Kidney (tissue), 14 donors: ENCODE measurements around the gene CREBZF. TPM values are rescaled to one million over a fixed set of nuclear protein-coding genes. Genes with fewer than 3 reads are reported as not detected.

ENCODE experiments used
- DNase-seq, 5 donors: peaks; one replicate each; pipeline ENCODE4 v3.0.0-alpha.2; 2013 to 2020
- FAIRE-seq: peaks from 2 replicates; lab custom pipeline; 2012; peaks lifted over from hg19 to GRCh38; lab: Jason Lieb, UNC
- H3K27ac ChIP-seq, 2 donors: one replicate each; pipeline ENCODE4 v1.7.0; 2013; ENCODE audit warnings: low read depth in 2 of 2, low read length in 2 of 2, inconsistent platforms in 1 of 2
- H3K27me3 ChIP-seq: one replicate; pipeline ENCODE4 v1.7.1; 2013; ENCODE audit warnings: low read length, inconsistent platforms; ENCODE audit not compliant: control insufficient read depth, insufficient read depth
- H3K36me3 ChIP-seq, 3 donors: one replicate each; pipeline versions ENCODE4 v1.7.0 to v1.7.1; 2013; ENCODE audit warnings: low read length in 3 of 3, control low read depth in 1 of 3, inconsistent platforms in 1 of 3; ENCODE audit not compliant: insufficient read depth in 3 of 3, control insufficient read depth in 2 of 3
- H3K4me1 ChIP-seq, 3 donors: one replicate each; pipeline versions ENCODE4 v1.7.0 to v1.7.1; 2013; ENCODE audit warnings: low read length in 3 of 3, inconsistent platforms in 1 of 3, low read depth in 1 of 3; ENCODE audit not compliant: control insufficient read depth in 2 of 3, insufficient read depth in 2 of 3
- H3K4me3 ChIP-seq, 3 donors: one replicate each; pipeline versions ENCODE4 v1.7.0 to v1.8.1; 2013; ENCODE audit warnings: low read length in 3 of 3, control low read depth in 1 of 3, inconsistent platforms in 1 of 3
- H3K9ac ChIP-seq, 3 donors: one replicate each; pipeline versions ENCODE4 v1.7.0 to v1.7.1; 2013; ENCODE audit warnings: low read length in 3 of 3, control low read depth in 1 of 3, inconsistent platforms in 1 of 3
- H3K9me3 ChIP-seq, 3 donors: one replicate each; pipeline versions ENCODE4 v1.7.0 to v1.7.1; 2013; ENCODE audit warnings: low read length in 3 of 3, control low read depth in 1 of 3, inconsistent platforms in 1 of 3; ENCODE audit not compliant: control insufficient read depth in 2 of 3, insufficient read depth in 1 of 3
- CTCF ChIP-seq: IDR thresholded peaks from 3 replicates; pipeline ENCODE4 v1.5.1; 2012; ENCODE audit warnings: mild to moderate bottlenecking, moderate library complexity, borderline replicate concordance; ENCODE audit not compliant: insufficient read depth; ENCODE audit errors: extremely low read depth
- intact Hi-C: fragments of 100-400 bp; cut with DNase I; formaldehyde crosslinking; loops from one replicate; pipeline ENCODE4 v1.11.1; 2022
- polyA plus RNA-seq: library from polyadenylated mRNA; stranded (reverse); fragments of 350-450 nt; fragmentation: Illumina TruSeq; extraction: RNeasy Lipid Tissue Mini Kit (QIAGEN cat#74804); gene quantifications from one replicate; pipeline ENCODE4 v1.2.3, GENCODE V29; 2014; ENCODE audit warnings: low read depth, low replicate concordance; ENCODE audit not compliant: insufficient read depth
- total RNA-seq: library from RNA; stranded (reverse); fragmentation: NEBNext Ultra II Directional; extraction: Animal tissue kit (Norgen Biotek cat#: 25700); gene quantifications from one replicate; pipeline ENCODE4 v1.2.1, GENCODE V29; 2021
- donor health status: control.
- donor health status: control.
- donor health status: control.
- donor health status: control.
- donor health status: control.
- donor health status: DM: yes; HTN: yes; CAD: no.
- donor health status: Normal renal cell carcinoma (clear cell type).

CREBZF gene
- total and polyA plus RNA-seq, 2 donors from 2014 or later: 15.2 to 44.7 TPM

- Histone ChIP-seq H3K27ac (peak within 1 kb of the TSS; percentile 84 to 93), H3K27me3 (no peaks in the 10 kb centered on the region), H3K9me3 (no peaks in the 10 kb centered on the region), H3K36me3 (no peaks in the 10 kb centered on the region), H3K4me3 (peak within 1 kb of the TSS; percentile 78 to 95 (median 87)), H3K9ac (peak within 1 kb of the TSS; percentile 83 to 92 (median 91)), H3K4me1 (peaks cover 0 to 4% (median 0%) of the 10 kb centered on the region in 3 donors)
- TF ChIP-seq CTCF: peak; percentile 0
- intact Hi-C loops: no loop called here
- FAIRE-seq: no peak
- DNase-seq: peak in 3 of 5 donors; percentile 14 to 55 (median 53)
Observed at GRCh38 chr11:85627332-85627997, 37.5 kb downstream of the CREBZF start, which contains the start of gene DLG2. TSS of gene DLG2 (minus strand) at chr11:85627344.

GRCh38 chr11:85626496-85626895, 38.4 kb downstream of the CREBZF start:
- no peaks in the 10 kb centered on the region for H3K9me3 ChIP-seq
- peak overlapping the region in 2 of 3 donors; percentile 87 to 95 for H3K4me3 ChIP-seq
- intact Hi-C loops: no loop called here
- peaks cover 0 to 4% (median 0%) of the 10 kb centered on the region in 3 donors for H3K4me1 ChIP-seq
- H3K27ac ChIP-seq: peak overlapping the region in 1 of 2 donors; percentile 93
- H3K36me3 ChIP-seq: no peaks in the 10 kb centered on the region
- no peak for TF ChIP-seq CTCF
- FAIRE-seq (no peak), DNase-seq (peak in 1 of 5 donors; percentile 20)
- H3K9ac ChIP-seq: peak overlapping the region in 1 of 3 donors; percentile 91
- H3K27me3 ChIP-seq: no peaks in the 10 kb centered on the region

- no peak overlapping the region for H3K4me3 ChIP-seq
Observed at GRCh38 chr11:85620256-85620655, 44.7 kb downstream of the CREBZF start.

More at GRCh38 chr11:85620256-85620655, 44.7 kb downstream of the CREBZF start:
- H3K9ac ChIP-seq: no peak overlapping the region
- H3K27ac ChIP-seq: no peak overlapping the region
- no peaks in the 10 kb centered on the region for H3K27me3 ChIP-seq
- H3K9me3 ChIP-seq: no peaks in the 10 kb centered on the region
- peaks cover 0 to 6% (median 0%) of the 10 kb centered on the region in 3 donors for H3K4me1 ChIP-seq
- DNase-seq (no peak), FAIRE-seq (no peak)
- intact Hi-C loops: no loop called here
- no peaks in the 10 kb centered on the region for H3K36me3 ChIP-seq
- TF ChIP-seq CTCF: no peak
